GM21528 (cell line): ENCODE results near the gene MRPS6.

Source experiments
- ATAC-seq: cut with Tn5 transposase; IDR thresholded peaks from one replicate; pipeline ENCODE4 v1.9.1; 2021; ENCODE audit warnings: mild to moderate bottlenecking, moderate library complexity; ENCODE audit not compliant: unreplicated experiment, low FRiP score

MRPS6 gene

DNA sequence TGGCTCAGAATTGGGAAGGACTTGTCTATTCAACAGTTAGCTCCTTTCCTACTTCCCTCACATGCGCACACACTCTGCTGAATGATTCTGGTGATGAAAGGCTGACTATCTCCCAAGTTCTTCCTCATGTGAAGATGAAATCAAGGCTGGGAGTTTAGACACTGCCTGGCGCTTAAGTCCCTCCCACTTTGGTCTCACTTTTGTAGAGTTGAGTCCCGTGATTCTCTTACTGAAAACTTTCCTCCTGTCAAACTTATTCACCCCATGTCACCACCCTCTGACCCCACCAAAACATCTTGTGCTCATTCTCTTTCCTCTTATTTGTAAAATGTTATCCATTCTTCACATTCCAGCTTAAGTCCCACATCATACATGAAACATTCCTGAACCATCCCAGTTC, 8.4 kb upstream of the MRPS6 start:
- no peak for ATAC-seq

DNA sequence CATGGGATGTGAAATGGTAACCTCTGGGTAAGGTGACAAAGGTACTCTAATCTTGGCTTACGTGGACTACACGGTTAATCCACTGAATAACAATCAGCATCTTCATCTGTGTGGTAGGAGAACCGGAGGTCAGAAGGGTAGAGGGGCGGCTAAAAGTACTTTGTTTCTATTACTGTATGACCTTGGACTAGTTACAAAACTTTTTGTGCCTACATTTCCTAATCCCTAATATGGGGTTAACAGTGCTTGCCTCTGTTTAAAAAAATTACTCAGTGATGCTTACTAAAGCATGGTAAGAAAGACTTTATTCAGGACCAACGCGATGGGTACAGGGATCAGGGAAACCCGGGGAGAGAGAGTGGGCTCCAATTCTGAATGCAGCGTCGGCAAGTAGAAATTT, 1.7 kb upstream of the MRPS6 start:
- no peak for ATAC-seq

DNA sequence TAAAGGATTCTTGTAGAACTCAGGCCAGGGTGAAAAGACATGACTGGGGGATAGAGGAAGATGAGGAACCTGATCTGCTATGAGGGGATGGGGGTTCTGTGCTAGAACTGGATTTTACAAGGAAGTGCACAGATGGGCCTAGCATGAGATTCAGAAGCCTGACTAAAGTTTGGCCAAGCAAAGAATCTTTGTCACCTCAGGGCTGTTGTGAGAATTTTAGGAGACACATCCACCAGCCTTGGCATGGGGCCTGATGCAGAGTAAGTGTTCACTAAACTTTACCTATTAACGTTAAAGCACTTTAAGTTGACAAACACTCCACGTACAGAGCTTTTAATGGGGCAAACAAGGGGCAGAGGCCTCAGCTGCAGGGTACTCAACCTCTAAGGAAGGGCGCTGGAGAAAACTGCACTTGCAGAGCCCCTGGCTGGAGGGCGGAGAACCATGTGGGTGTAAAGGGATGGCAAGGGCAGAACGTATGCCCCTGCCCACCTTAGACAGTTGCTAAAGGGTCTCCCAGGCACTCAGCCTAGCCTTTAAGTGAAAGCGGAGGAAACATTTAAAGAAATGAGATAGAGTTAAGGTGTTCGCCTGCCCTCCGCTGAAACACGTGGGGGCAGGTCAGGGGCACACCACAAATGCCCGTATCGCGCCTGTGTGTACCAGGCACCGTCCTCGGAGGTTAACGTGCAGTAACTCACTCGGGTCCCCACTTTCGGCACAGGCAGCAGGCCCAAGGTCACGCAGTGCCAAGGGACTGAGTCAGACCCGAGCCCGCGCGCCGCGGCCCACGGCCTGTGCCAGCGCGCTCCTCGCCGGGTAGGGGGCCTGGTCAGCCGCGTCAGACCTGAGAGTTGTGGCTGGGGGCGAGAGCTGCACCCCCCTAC, 990 bp upstream of the MRPS6 start:
- peak; percentile 10 for ATAC-seq

DNA sequence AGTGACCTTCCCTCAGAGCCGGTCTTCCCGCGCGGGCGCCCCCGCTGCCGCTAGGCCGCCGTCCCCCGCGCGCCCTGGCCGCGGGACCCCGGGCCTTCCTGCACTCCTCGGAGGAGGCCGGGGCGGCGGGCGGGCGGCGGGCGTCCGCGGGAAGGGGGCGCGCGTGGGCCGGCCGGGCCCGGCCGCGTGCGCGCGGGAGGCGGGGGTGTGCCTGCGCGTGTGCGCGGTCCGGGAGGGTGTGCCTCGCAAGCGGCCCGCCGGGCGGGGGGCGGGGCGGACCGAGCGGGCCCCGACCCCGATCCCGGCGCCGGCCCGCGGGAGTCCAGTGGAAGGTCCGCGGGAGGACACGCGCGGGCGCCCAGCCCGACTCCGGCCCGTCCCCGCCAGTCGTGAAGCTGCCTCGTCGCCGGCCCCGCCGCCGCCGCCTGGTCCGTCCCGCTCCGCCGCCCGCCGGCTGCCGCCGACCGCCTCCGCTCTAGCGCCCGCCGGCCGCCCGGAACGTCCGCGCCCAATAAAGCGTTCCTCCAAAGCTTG, 438 bp downstream of the MRPS6 start:
- peak; percentile 44 for ATAC-seq

DNA sequence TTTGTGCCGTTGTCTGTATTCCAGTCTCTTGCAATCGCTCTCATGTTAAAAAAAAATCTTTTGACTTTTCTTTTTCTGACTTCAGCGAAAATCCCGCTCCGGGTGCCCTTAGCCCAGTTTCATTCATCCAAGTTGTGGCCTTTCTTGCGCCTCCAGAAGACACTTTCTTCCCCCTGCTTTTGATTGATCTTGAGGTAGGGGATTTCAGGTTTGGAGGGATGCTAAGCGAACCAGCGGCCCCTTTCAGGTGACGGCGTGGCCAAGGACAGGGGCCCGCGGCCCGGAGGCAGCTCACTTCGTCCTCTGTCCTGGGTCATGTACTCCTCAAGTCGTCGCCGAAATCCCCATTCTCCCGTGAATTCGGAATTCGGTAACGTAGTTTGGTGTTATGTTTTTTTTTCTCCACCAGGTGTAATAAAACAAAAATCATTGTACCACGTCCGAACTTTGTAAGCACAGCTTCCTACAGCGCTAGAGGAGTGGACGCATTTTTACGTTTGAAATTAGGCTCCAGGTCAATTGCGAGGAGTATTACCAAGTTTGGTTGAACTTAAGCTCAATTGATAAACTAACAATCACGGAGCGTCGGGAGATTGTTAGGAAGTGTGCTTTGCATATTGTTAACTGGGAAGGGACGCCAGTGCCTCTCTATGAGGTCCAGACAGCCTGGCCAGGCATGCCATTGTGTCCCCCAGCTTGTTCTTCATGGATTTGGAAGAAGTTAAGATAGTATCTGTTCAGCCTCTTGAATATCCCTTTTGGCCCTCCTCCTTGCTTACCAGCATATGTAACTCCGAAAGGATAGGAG, 1.1 kb downstream of the MRPS6 start:
- ATAC-seq, result no peak

DNA sequence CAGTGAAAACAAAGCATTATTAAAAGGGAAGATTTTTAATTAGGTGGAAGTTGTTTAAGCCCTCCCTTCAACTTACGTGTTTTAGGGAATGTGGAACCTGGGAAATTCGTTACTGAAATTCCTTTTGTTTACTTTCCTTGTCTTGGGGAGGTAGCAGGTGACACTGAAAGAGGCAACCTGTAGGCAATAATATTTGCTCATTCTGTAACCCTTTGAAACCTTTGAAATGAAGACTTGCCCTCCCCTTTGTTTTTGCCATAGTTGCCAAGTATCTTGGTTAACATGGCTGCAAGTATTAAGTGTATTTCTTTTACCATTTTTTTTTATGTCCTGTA, 1.7 kb downstream of the MRPS6 start:
- no peak for ATAC-seq

DNA sequence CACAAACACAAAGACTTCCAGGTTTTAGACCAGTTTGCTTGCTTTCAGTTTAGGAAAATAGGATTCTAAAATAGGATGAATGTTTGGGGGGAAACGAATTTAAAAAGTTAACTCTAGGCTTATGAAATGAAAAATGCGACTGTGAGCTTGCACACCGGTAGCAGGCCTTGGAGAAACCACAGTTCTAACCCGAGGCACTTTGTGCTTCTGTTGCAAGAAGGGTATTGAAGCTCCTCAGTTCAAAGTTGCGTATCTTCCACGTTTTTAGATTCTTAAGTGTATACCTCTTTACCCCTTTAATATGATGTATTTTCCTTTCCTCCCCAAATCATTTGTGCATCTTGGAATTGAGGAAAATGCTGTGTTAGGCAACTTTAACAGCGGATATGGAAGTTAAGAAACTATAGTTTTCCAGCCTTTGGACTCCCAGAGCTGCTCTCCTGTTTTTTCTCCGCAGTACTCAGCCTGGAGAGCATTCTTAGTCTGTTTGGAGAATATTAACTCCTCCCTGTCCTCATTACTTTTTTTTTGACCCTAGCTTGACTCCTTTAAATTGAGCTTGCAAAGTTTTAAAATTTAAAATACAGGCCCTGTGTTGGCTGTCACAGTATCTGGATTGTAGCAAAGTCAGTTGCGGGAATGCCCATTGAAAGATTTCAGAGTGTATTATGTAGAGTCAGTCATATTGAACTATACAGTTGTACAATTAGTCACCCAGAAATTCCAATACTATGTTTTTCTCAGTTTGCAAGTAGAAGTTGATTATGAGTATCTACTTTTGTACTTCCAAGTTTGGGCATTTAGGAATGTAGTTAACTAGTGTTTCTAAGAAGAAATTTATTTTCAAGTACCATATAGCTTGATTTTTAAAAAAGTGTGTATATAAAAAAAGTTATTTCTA, 2.6 kb downstream of the MRPS6 start:
- ATAC-seq, result no peak

DNA sequence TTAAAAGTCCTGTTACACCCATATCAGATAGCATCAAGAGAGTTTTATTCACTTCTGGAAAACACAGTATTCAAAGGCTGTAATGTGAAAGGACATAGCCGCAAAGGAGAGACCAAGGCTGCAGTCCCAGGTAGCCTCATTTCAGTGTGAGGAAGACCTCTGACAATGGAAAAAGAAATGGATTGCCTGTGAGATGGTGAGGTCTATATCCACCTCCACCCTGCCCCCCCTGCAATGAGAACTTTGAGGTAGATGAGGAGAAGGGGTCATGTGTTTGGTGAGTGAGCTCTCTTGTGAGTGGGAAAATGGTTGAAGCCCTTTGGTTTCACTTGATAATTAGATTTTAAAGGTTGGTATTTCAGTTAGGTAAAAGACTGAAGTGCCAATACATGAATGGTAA, 3.5 kb downstream of the MRPS6 start:
- ATAC-seq, result no peak

DNA sequence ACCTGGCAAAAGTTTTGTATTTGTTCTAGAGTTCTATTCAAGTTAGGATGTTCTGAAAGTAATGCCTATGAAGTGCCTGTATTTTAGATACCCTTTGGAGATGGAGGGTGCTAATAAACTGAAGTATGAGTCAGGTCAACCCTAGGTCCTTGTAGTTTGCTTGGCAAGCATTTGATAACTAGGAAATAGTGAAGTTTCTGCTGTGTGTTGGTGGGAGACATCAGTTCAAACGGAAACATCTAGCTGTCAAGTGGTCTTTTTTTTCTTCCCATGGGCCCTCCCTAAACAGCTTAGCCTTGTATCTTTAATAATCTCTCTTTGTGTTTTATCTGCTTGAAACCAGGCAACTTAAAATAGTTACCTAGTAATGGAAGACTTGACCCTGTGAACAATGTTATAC, 4.5 kb downstream of the MRPS6 start:
- no peak for ATAC-seq

DNA sequence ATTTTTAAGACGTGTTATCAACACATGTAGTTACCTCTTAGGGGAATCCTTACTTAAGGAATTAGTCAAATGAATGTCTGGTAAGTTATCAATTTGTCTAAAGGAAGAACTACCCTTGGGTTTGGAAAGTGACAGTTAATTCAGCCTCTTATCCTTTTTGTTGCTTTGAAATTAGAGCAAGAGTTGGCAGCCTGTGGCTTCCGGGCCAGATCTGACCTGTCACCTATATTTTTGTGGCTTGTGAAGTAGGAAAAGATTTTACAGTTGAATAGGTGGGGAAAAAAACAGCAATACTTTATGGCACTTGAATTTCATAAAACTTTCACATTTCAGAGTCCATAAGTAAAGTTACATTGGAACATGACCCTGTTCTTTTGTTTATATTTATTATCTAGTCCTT, 5.5 kb downstream of the MRPS6 start:
- no peak for ATAC-seq

DNA sequence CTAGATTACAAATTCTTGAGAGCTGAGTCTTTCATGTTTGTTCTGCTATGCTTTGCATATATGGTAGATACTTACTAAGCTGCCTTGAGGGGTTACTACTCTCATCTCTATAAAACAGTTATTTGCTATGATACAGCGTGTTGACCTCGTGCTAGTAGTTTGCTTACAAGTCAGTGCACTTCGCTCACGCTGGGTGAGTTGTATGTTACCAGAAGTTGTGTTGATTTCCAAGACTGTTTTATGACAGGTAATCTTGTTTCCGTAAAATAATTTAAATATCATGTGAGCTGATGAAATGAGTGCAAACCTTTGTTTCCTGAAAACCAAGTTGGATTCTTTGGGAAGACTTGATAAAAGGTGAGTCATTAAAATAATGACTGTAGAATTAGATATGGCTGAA, 7.3 kb downstream of the MRPS6 start:
- ATAC-seq, result no peak

DNA sequence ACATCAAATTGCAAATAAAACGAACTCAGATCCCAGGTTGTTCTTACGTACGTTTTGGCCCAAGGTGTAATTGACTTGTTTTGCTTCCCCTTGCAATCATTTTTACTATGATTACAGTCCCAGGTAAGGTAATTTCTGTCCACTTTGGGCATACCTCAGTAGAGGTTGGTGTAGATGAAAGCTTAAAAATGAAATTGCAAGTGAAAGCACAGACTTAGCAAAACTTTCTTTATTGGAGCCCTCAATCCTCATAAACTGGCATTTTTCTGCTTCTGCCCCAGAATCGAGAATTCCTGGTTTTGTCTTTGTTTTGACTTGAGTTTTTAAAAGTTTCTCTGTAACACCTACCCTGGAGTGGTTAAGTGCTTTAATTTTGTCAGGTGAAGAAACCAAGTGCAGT, 9.4 kb downstream of the MRPS6 start:
- ATAC-seq, result no peak

DNA sequence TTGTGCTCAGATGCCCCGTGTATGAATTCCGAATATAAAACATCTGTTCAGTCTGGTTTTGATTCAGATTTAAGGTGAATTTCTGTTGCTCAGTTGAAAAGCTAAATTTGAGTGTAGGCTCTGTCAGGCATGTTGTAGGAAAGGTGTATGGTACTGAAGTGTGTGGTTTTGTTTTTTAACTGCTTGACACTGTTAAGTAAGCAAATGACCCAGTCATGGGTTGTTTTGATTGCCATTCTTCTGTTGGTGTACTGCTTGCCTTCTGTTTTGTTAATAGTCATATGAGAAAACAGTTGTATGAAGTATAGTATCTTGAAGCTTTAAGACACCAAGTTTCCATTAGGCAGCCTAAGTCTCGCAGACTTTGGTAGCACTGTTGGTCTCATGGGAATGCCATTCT, 10.0 kb downstream of the MRPS6 start:
- ATAC-seq, result no peak

DNA sequence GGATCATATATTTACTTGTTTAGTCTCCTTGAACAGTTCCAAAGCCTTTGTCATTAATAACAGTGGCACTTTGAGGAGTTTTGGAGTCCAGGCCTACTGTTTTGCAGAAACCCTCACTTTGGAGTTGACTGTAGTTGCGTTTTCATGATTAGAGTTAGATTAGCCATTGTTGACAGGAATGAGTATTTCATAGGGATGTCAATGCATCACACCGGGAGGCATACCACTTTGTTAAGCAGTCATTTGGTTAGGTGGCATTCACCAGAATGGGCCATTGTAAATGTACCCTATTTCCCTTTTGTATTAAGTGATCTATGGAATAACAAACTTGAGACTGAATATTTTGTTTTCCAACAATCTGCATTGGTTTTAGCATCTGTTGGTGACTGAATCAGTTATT, 11.8 kb downstream of the MRPS6 start:
- no peak for ATAC-seq

DNA sequence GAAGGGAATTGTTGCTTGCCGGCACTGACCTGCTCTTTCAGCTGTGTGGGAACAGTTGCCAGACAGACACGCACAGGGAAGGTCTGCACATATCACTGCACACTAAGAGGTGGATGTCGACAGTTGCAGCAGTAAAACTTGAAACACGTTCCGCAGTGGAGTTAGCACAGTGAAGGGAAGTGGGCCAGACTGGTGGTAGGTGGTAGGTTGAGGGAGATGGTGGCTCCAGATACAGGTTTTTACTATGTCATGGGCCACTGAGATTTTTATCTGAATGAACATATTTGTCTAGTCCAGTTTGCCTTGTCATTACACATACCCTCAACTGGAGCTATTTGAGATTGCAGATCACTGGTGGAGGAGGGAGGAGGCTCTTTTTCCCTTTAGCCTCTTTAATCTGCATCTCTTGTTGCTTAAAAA, 13.5 kb downstream of the MRPS6 start:
- ATAC-seq, result no peak

DNA sequence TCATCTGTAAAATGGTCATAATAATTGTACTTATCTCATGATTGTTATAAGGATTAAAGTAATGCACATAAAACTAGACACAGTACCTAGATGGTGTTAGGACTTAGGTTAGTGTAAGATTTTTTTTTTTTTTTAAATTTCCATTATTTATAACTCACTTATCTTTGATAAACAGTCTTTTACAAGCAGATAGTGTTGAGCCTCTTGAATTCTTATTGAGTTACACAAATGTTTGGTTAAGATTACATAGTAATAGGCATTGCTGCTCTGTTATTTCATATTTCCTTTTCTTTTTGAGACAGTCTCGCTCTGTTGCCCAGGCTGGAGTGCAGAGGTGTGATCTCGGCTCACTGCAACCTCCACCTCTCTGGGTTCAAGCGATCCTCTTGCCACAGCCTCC, 15.4 kb downstream of the MRPS6 start:
- no peak for ATAC-seq

DNA sequence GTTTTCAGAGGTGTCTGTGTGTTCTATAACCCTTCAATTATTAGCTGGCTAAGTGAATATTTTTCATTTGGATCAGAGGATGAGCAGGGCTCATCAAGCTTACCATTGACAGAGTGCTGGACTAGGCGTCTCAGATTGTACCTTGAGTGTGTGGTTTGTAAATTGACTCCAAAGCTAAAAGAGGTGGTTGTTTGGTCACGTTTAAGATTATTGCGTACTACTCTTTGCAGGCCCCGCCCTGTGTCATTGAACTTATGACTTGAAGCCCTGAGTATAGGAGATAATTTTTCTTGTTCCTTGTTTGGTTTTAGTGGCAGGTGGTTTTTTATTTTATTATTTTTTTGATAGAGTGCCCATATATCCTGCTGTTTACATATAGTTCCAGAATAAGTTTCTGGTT, 17.7 kb downstream of the MRPS6 start:
- ATAC-seq, result no peak

DNA sequence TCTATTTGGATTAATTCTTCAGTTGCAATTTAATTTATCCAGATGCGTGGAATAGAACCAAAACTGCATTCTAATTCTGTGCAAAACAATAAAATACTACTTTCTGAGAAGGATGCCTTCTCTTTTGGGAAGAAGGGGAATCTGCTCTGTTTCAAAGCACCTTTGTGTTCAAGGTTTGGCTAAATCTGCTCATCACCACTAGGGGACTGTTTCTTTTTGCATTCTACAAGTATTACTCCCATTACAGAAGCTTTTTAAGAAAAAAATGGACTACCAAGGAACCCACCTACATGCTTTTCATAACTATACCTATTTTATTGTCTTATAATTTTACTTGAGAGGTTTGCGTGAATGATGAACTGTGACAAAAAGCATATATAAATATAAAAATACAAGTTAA, 18.2 kb downstream of the MRPS6 start:
- no peak for ATAC-seq

DNA sequence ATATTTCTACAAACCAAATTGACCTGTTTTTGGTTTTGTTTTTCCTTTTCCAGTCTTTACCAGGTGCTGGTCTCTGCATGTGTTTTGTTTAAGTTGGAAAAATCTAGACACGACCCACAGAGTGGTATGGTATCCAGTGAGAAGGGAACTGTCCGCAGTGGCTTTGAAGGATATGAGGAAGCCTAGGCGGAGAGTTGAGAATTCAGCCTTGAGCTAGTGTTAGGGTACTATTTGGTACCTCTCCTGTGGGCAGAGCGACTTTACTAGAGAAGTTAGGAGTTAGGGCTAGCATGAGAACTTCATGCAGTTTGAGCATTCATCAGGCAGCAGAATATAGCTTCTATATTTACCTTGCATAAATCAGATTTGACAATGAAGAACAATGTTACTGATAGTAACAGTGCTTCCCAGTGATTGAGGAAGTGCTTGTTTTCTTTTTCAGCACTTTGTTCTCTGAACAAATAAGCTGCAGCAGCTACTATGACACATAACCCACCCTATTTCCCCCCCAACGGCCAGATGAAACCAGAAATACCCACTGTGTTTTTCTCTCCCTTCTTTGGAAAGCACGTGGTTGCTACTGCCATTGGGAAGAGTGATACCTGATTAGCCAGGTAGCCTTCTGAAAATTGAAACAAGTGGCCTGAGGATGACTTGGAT, 19.0 kb downstream of the MRPS6 start:
- ATAC-seq, result no peak

DNA sequence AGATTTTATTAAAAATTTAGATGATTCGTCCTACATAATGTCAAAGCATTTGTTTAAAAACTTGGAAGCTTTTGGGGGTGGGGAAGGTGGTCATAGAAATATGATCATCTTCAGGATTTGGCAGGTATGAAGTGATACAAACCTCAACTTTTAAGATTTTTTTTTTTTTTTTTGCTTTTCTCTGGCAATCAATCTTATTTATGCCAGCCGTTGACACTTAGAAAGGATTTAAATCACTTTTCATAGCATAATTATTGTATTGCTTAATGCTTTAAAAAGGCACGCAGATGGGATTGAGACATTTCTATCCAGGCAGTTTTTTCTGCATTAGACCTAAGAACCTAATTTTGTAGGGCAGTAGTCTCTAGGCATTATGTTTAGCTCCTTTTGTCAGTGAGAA, 19.7 kb downstream of the MRPS6 start:
- ATAC-seq, result no peak
